Measurements from ENCODE around the gene IL5RA.

DNA sequence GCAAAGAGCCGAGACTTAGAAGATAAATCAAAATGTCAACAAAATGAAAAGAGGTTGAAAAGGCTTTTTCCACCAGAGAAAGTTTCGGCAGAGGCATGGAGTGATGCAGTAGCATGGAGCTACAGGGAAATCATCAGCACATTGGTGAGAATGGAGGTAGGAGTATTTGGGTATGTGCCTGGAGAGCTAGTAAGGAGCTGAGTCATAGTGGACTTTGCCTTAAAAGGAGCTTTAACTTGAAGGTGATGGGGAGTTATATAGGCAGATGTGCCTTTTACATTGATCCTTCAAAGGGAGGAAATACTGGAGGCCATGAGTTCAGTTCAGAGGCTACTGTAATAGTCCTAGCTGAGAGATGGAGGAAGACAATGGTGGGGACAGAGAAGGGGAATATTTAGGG is 44.3 kb downstream of the IL5RA start:
- TF ChIP-seq POLR2AphosphoS5 (IDR thresholded peaks at IDR 0.05; ENCODE audit: low read depth, low read length) (no peak), TAF1 (IDR thresholded peaks at IDR 0.05; ENCODE audit: borderline replicate concordance, insufficient read depth, low read length) (no peak)
